Stimulated activated CD8-positive, alpha-beta memory T cell treated with anti-CD3 and anti-CD28 coated beads, Interleukin-7, amount 100 ng/mL, for 4 hours (primary cell): ENCODE data around the gene KIF6.

Experiments used
- DNase-seq, 2 donors: peaks; one replicate each; pipeline ENCODE4 v3.0.0-alpha.2; 2020; ENCODE audit warnings: low read depth in 2 of 2

Gene KIF6

GRCh38 chr6:39664173-39664572, 61.0 kb downstream of the KIF6 start:
- DNase-seq = no peak

GRCh38 chr6:39657355-39658135, 67.7 kb downstream of the KIF6 start:
- DNase-seq = no peak

- DNase-seq = no peak
These were observed 71.1 kb downstream of the KIF6 start for GRCh38 chr6:39654121-39654520.

- no peak for DNase-seq
These were observed 71.6 kb downstream of the KIF6 start for GRCh38 chr6:39653612-39654011.

- DNase-seq = no peak
These were observed 75.2 kb downstream of the KIF6 start for GRCh38 chr6:39649996-39650395.

- DNase-seq = no peak
These were observed 78.3 kb downstream of the KIF6 start for GRCh38 chr6:39646751-39647420.

- DNase-seq = no peak
These were observed 82.9 kb downstream of the KIF6 start for GRCh38 chr6:39642270-39642669.

GRCh38 chr6:39638126-39638822, 86.9 kb downstream of the KIF6 start:
- no peak for DNase-seq

GRCh38 chr6:39634646-39635341, 90.4 kb downstream of the KIF6 start:
- DNase-seq = no peak

- DNase-seq = no peak
These were observed 100.0 kb downstream of the KIF6 start for GRCh38 chr6:39625209-39625608.

- no peak for DNase-seq
These were observed 101.5 kb downstream of the KIF6 start for GRCh38 chr6:39623750-39624149.

- no peak for DNase-seq
These were observed 107.7 kb downstream of the KIF6 start for GRCh38 chr6:39617520-39617919.

- DNase-seq = no peak
These were observed 108.2 kb downstream of the KIF6 start for GRCh38 chr6:39617026-39617425.

- no peak for DNase-seq
These were observed 109.6 kb downstream of the KIF6 start for GRCh38 chr6:39615622-39616021.

GRCh38 chr6:39614393-39614950, 110.7 kb downstream of the KIF6 start:
- DNase-seq = no peak

- no peak for DNase-seq
These were observed 115.0 kb downstream of the KIF6 start for GRCh38 chr6:39610221-39610620.

- no peak for DNase-seq
These were observed 116.4 kb downstream of the KIF6 start for GRCh38 chr6:39608652-39609345.

- no peak for DNase-seq
These were observed 122.3 kb downstream of the KIF6 start for GRCh38 chr6:39602601-39603519.

- DNase-seq = no peak
These were observed 125.2 kb downstream of the KIF6 start for GRCh38 chr6:39599973-39600372.

- no peak for DNase-seq
These were observed 125.9 kb downstream of the KIF6 start for GRCh38 chr6:39599341-39599740.
